DND-41 (cell line): ENCODE results near the gene WASF1.

Experiments
- ATAC-seq: fragments of 200-7000 bp; cut with Tn5 transposase; 3 replicates; pipeline ENCODE4 v1.9.1; 2021; ENCODE audit warnings: low read depth; ENCODE audit not compliant: insufficient read depth
- DNase-seq: peaks from one replicate; pipeline ENCODE4 v3.0.0-alpha.2; 2020
- H2AFZ ChIP-seq: 2 replicates; pipeline ENCODE4 v1.6.0; 2012; ENCODE audit warnings: low read depth, low read length
- H3K27ac ChIP-seq: 2 replicates; pipeline ENCODE4 v1.5.1; 2012; ENCODE audit warnings: low read length, inconsistent platforms
- H3K27me3 ChIP-seq: fragments of 200-600 bp; sonication (generic); 2 replicates; pipeline ENCODE4 v1.6.0; 2012; ENCODE audit warnings: low read length, mild to moderate bottlenecking, inconsistent platforms; ENCODE audit not compliant: insufficient read depth, poor library complexity
- H3K36me3 ChIP-seq: 2 replicates; pipeline ENCODE4 v1.5.1; 2012; ENCODE audit warnings: low read length, inconsistent platforms; ENCODE audit not compliant: insufficient read depth
- H3K4me1 ChIP-seq: 2 replicates; pipeline ENCODE4 v1.5.1; 2012; ENCODE audit warnings: mild to moderate bottlenecking, low read length; ENCODE audit not compliant: insufficient read depth
- H3K4me2 ChIP-seq: 2 replicates; pipeline ENCODE4 v1.6.0; 2012; ENCODE audit warnings: mild to moderate bottlenecking, moderate library complexity, low read length, inconsistent platforms; ENCODE audit not compliant: insufficient read depth
- H3K4me3 ChIP-seq, 2 experiments: fragments of 200-600 bp in 1 of 2; shearing (Covaris generic) in 1 of 2; 2 replicates each; pipeline ENCODE4 v1.5.1; 2012 to 2016; ENCODE audit warnings: inconsistent platforms in 2 of 2, low read length in 2 of 2, mild to moderate bottlenecking in 2 of 2, low read depth in 1 of 2, moderate library complexity in 1 of 2
- H3K79me2 ChIP-seq: 2 replicates; pipeline ENCODE4 v1.6.0; 2012; ENCODE audit warnings: low read length, inconsistent platforms; ENCODE audit not compliant: insufficient read depth
- H3K9ac ChIP-seq: 2 replicates; pipeline ENCODE4 v1.6.0; 2012; ENCODE audit warnings: low read depth, mild to moderate bottlenecking, inconsistent platforms, low read length, moderate library complexity
- H3K9me3 ChIP-seq: 2 replicates; pipeline ENCODE4 v1.5.1; 2012; ENCODE audit warnings: low read length, moderate library complexity, mild to moderate bottlenecking, inconsistent platforms; ENCODE audit not compliant: insufficient read depth, severe bottlenecking
- H4K20me1 ChIP-seq: 2 replicates; pipeline ENCODE4 v1.6.0; 2012; ENCODE audit warnings: low read length; ENCODE audit not compliant: insufficient read depth
- CTCF ChIP-seq: IDR thresholded peaks from 2 replicates; pipeline ENCODE4 v1.5.1; 2012; ENCODE audit warnings: borderline replicate concordance, low read length, moderate library complexity, mild to moderate bottlenecking; ENCODE audit not compliant: poor library complexity, severe bottlenecking; ENCODE audit errors: extremely low read depth
- EZH2 ChIP-seq: IDR thresholded peaks from 3 replicates; pipeline ENCODE4 v1.6.1; 2012; ENCODE audit warnings: borderline replicate concordance, low read depth, mild to moderate bottlenecking, moderate library complexity, low read length, inconsistent platforms; ENCODE audit not compliant: severe bottlenecking

The WASF1 gene

GRCh38 chr6:110190726-110191125 lies 11.3 kb upstream of the WASF1 start:
- H3K9ac ChIP-seq = no peak overlapping the region
- H3K79me2 ChIP-seq = peaks cover 71% of the 10 kb centered on the region
- no peak overlapping the region for H3K27ac ChIP-seq
- peaks cover 39% of the 10 kb centered on the region for H4K20me1 ChIP-seq
- no peak overlapping the region for H2AFZ ChIP-seq
- H3K9me3 ChIP-seq = no peaks in the 10 kb centered on the region
- no peak overlapping the region for H3K4me2 ChIP-seq
- peaks cover 6% of the 10 kb centered on the region; the same call in 1 of the 2 replicates for H3K4me1 ChIP-seq
- peaks cover 11% of the 10 kb centered on the region; the same call in 1 of the 2 replicates for H3K36me3 ChIP-seq
- no peak overlapping the region for H3K4me3 ChIP-seq
- H3K27me3 ChIP-seq = no peaks in the 10 kb centered on the region
- no peak for TF ChIP-seq CTCF
- no peak for TF ChIP-seq EZH2
- DNase-seq = no peak
- ATAC-seq = no peak

GRCh38 chr6:110188791-110189190 lies 9.3 kb upstream of the WASF1 start:
- peaks cover 37% of the 10 kb centered on the region for H4K20me1 ChIP-seq
- H3K36me3 ChIP-seq = peaks cover 4% of the 10 kb centered on the region; the same call in 1 of the 2 replicates
- TF ChIP-seq CTCF = no peak
- no peak for TF ChIP-seq EZH2
- no peak overlapping the region for H3K4me3 ChIP-seq
- no peaks in the 10 kb centered on the region for H3K27me3 ChIP-seq
- no peak overlapping the region for H3K27ac ChIP-seq
- no peak overlapping the region for H3K9ac ChIP-seq
- DNase-seq = no peak
- ATAC-seq = no peak
- no peak overlapping the region for H2AFZ ChIP-seq
- peaks cover 15% of the 10 kb centered on the region; the same call in 1 of the 2 replicates for H3K4me1 ChIP-seq
- no peaks in the 10 kb centered on the region for H3K9me3 ChIP-seq
- H3K79me2 ChIP-seq = peaks cover 85% of the 10 kb centered on the region
- H3K4me2 ChIP-seq = no peak overlapping the region

GRCh38 chr6:110185879-110186278 lies 6.4 kb upstream of the WASF1 start:
- Histone ChIP-seq H3K9me3 (no peaks in the 10 kb centered on the region), H3K36me3 (peaks cover 7% of the 10 kb centered on the region; the same call in 1 of the 2 replicates), H3K79me2 (peaks cover 98% of the 10 kb centered on the region), H3K4me2 (peak overlapping the region; percentile 34; the same call in 1 of the 2 replicates), H3K27me3 (no peaks in the 10 kb centered on the region), H3K4me3 (no peak overlapping the region), H3K4me1 (peaks cover 44% of the 10 kb centered on the region), H2AFZ (no peak overlapping the region), H3K9ac (no peak overlapping the region), H3K27ac (no peak overlapping the region), H4K20me1 (peaks cover 46% of the 10 kb centered on the region)
- DNase-seq (no peak), ATAC-seq (peak; percentile 42; the same call in 2 of the 3 replicates)
- TF ChIP-seq CTCF (no peak), EZH2 (no peak)
